Upper lobe of right lung (tissue), 1 donor: ENCODE results near the gene NYNRIN. TPM values are rescaled to one million over a fixed set of nuclear protein-coding genes. Genes with fewer than 3 reads are reported as not detected.
A peak's percentile ranks its signal among the peaks of the same experiment; 100 is the strongest.

Experiments used
- ATAC-seq: fragments of 200-7000 bp; cut with Tn5 transposase; one replicate; pipeline ENCODE4 v1.9.1; 2020; ENCODE audit warnings: mild to moderate bottlenecking, moderate library complexity
- DNase-seq: peaks from one replicate; pipeline ENCODE4 v3.0.0-alpha.2; 2020
- H3K27ac ChIP-seq: fragments of 200-600 bp; one replicate; pipeline ENCODE4 v1.8.0; 2022
- H3K27me3 ChIP-seq: fragments of 200-600 bp; one replicate; pipeline ENCODE4 v1.8.0; 2022; ENCODE audit warnings: mild to moderate bottlenecking
- H3K36me3 ChIP-seq: fragments of 200-600 bp; one replicate; pipeline ENCODE4 v1.8.0; 2022
- H3K4me1 ChIP-seq: fragments of 200-600 bp; one replicate; pipeline ENCODE4 v1.8.0; 2022
- H3K4me3 ChIP-seq: fragments of 200-600 bp; one replicate; pipeline ENCODE4 v1.8.0; 2022; ENCODE audit warnings: mild to moderate bottlenecking
- H3K9me3 ChIP-seq: fragments of 200-600 bp; one replicate; pipeline ENCODE4 v1.8.0; 2022
- CTCF ChIP-seq: fragments of 200-600 bp; IDR thresholded peaks from one replicate; pipeline ENCODE4 v1.8.0; 2022; ENCODE audit warnings: antibody characterized with exemption
- intact Hi-C: fragments of 100-400 bp; cut with DNase I; formaldehyde crosslinking; loops from one replicate; pipeline ENCODE4 v1.11.0; 2022
- total RNA-seq: library from RNA; stranded (reverse); fragmentation: NEBNext Ultra II Directional; extraction: Animal tissue kit (Norgen Biotek cat#: 25700); gene quantifications from one replicate; pipeline ENCODE4 v1.2.1, GENCODE V29; 2021
- donor health status: DM: no; HTN: yes; CAD: no; lungs with severe emphysema.

The NYNRIN gene
- total RNA-seq, 1 donor from 2014 or later = 16.6 TPM

GRCh38 chr14:24439257-24439656, 40.5 kb downstream of the NYNRIN start:
- H3K27ac ChIP-seq = no peak overlapping the region

GRCh38 chr14:24439830-24440605, 41.2 kb downstream of the NYNRIN start:
- H3K4me1 ChIP-seq = peaks cover 36% of the 10 kb centered on the region
- no peak for TF ChIP-seq CTCF
- H3K4me3 ChIP-seq = no peak overlapping the region
- H3K36me3 ChIP-seq = peaks cover 60% of the 10 kb centered on the region
- DNase-seq (no peak), ATAC-seq (no peak)
- no peaks in the 10 kb centered on the region for H3K27me3 ChIP-seq
- H3K9me3 ChIP-seq = no peaks in the 10 kb centered on the region
- intact Hi-C loops = no loop called here
- H3K27ac ChIP-seq = no peak overlapping the region

More at GRCh38 chr14:24439257-24439656, 40.5 kb downstream of the NYNRIN start:
- no peak for DNase-seq
- TF ChIP-seq CTCF = no peak
- no peaks in the 10 kb centered on the region for H3K27me3 ChIP-seq
- ATAC-seq = no peak
- H3K9me3 ChIP-seq = no peaks in the 10 kb centered on the region
- peaks cover 66% of the 10 kb centered on the region for H3K36me3 ChIP-seq
- peaks cover 36% of the 10 kb centered on the region for H3K4me1 ChIP-seq
- intact Hi-C loops = no loop called here
- no peak overlapping the region for H3K4me3 ChIP-seq

- Histone ChIP-seq H3K27me3 (no peaks in the 10 kb centered on the region), H3K9me3 (no peaks in the 10 kb centered on the region), H3K4me3 (no peak overlapping the region), H3K36me3 (peaks cover 53% of the 10 kb centered on the region), H3K4me1 (peaks cover 34% of the 10 kb centered on the region), H3K27ac (no peak overlapping the region)
- intact Hi-C loops = no loop called here
- TF ChIP-seq CTCF = no peak
- ATAC-seq = no peak
- DNase-seq = no peak
Measured at GRCh38 chr14:24440606-24441399, 42.0 kb downstream of the NYNRIN start.

GRCh38 chr14:24441485-24441884, 42.7 kb downstream of the NYNRIN start:
- no peak for TF ChIP-seq CTCF
- Histone ChIP-seq H3K27ac (peak overlapping the region; percentile 93), H3K4me1 (peaks cover 27% of the 10 kb centered on the region), H3K27me3 (no peaks in the 10 kb centered on the region), H3K4me3 (peak overlapping the region; percentile 55), H3K36me3 (peaks cover 46% of the 10 kb centered on the region), H3K9me3 (no peaks in the 10 kb centered on the region)
- DNase-seq (no peak), ATAC-seq (no peak)
- intact Hi-C loops = no loop called here

GRCh38 chr14:24441904-24442239, 43.1 kb downstream of the NYNRIN start:
- intact Hi-C loops = no loop called here
- peaks cover 42% of the 10 kb centered on the region for H3K36me3 ChIP-seq
- peaks cover 24% of the 10 kb centered on the region for H3K4me1 ChIP-seq
- TF ChIP-seq CTCF = no peak
- ATAC-seq (no peak), DNase-seq (no peak)
- no peaks in the 10 kb centered on the region for H3K9me3 ChIP-seq
- H3K4me3 ChIP-seq = peak overlapping the region; percentile 55
- peak overlapping the region; percentile 93 for H3K27ac ChIP-seq
- H3K27me3 ChIP-seq = no peaks in the 10 kb centered on the region
